HG02571 (cell line): Measurements from ENCODE around the gene BLTP2.
A peak's percentile ranks its signal among the peaks of the same experiment; 100 is the strongest.

Source experiments
- ATAC-seq: cut with Tn5 transposase; IDR thresholded peaks from one replicate; pipeline ENCODE4 v1.9.1; 2021; ENCODE audit warnings: mild to moderate bottlenecking, moderate library complexity; ENCODE audit not compliant: unreplicated experiment

Gene BLTP2

DNA sequence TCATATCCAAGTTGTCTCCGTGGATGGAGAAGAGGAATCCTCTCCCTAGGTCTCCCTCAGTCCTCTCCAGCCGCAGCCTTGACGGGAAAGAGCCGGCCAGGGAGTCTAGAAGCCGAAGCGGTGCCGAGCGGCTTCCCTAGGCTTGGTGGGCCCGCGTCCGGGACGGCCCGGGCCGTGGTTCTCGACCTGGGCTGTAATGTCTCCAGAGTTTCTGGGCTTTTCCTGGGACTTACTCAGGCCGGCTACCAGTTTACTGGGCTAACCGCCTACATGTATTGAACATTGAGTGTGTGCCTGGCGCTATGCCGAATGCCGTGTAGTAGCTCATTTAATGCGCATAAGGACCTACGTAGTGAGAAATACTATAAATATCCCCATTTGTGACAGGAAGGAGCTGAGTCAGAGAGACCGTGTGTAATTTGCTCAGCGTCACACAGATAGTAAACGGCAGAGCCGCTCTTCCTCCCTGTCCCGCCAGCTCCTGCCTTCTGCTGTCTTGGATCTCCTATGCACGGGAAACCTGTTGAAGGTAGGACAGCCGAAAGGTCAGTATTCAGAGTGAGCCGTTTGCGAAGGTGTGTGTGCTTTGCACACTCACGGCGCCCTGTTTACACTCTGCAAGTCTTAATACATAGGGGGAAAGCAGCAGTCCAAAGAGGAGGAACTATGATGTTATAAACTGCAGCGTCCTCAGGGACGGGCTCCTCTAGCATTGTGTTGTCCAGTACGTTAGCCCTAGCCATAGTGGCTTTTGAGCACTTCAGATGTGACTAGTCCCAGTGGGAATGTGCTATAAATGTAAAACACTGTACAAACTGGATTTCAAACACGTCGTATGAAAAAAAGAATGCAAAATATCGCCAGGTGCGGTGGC is 45.4 kb downstream of the BLTP2 start:
- peak; percentile 36 for ATAC-seq

DNA sequence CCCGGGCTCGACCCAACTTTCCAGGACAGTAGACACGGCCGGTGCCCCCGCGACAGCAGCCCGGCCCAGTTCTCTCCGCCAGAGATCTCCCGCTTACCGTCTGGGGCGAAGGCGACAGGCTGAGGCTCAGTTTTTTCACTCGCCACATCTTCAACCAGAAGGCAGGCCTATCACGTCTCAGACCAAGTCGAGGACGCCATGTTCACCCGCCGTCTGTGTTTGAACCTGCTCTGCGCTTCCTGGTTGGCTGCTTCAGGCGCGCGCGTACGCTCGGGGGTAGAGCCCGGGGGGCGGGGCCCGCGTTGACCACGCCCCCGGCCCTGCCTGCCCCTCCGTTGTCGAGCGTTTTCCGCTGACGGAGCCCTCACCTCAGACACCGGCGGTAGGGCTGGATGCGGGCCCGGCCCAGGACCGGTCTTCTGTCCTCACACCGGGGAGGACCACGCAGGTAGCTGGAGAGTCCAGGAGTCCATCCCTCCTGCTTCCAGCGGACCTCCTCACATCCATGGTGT is 46.1 kb downstream of the BLTP2 start, which contains the start of gene SPAG5:
TSS of gene SPAG5 (minus strand) at position 227 of the 512 bp plus-strand sequence. CDS start at position 148, 79 bp downstream.
- ATAC-seq = peak; percentile 81

DNA sequence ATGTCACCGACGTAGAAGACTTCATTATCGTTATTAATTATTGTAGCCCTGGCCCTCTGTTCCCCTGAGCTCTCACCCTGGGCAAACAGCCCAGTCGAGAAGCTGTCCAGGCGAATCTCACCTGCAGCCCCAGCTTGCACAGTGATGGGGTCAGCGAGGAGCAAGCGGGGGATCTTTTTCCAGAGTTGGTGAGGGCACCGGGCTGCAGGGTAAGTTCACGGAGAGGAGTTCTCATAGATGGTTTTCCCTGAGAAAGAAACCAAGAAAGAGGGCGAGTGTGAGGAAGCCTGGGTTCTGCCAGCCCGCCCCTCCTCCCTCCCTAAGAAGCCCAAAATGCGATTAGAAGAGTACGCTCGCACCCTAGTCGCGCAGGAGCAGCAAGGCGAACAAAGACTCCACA is 46.6 kb downstream of the BLTP2 start:
- ATAC-seq = no peak

DNA sequence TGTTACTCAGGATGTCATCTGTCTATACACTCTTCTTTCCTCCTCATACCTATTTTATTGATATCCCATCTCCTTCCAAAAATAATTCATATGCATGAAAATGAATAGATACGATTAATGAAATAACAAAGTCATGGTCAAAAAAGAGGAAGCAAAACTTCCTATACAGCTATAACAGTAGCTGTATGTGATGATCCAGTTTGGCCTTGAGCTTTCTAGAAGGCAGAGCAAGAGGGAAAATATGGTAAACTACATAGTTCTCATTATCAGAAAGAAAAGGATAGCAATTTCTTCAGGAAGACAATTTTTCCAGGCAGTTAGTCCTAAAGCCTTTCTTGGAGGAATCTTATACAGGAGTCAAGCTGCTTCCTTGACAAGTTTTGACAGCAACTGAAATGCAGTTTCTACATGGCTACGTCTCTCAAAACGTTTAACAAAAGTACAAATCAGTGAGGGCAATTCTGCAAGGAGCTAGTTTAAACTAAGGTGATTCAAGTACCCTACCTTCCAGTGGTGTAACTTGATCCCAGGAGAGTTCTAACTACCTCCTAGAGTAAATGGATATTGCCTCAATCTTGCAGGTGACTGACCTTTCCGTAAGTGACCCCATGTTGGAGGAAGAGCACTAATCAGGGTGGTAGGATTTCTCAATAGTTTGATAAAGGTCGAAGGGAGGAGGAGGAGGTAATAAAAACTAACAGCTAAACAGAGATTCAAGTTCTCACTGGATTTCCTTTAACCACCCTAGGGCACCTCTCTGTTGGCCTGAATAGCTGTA is 47.2 kb downstream of the BLTP2 start:
- no peak for ATAC-seq
